GM12891 (cell line): Measurements from ENCODE around the gene ADM2.

Experiments
- PAX5 ChIP-seq: IDR thresholded peaks from 2 replicates; pipeline ENCODE4 v1.6.1; 2011; ENCODE audit warnings: low read length, moderate library complexity, mild to moderate bottlenecking; ENCODE audit not compliant: insufficient read depth, severe bottlenecking
- POLR2A ChIP-seq: IDR thresholded peaks from 2 replicates; pipeline ENCODE4 v1.6.1; 2011; ENCODE audit warnings: low read depth, low read length, control low read depth
- POLR2AphosphoS5 ChIP-seq: IDR thresholded peaks from 2 replicates; pipeline ENCODE4 v1.6.1; 2011; ENCODE audit warnings: low read depth, low read length, control low read depth
- POU2F2 ChIP-seq: IDR thresholded peaks from 2 replicates; pipeline ENCODE4 v1.6.1; 2011; ENCODE audit warnings: low read depth, mild to moderate bottlenecking, control low read depth, low read length, moderate library complexity
- SPI1 ChIP-seq: IDR thresholded peaks from 2 replicates; pipeline ENCODE4 v1.6.1; 2011; ENCODE audit warnings: low read depth, low read length, control low read depth
- TAF1 ChIP-seq: IDR thresholded peaks from 2 replicates; pipeline ENCODE4 v1.6.1; 2011; ENCODE audit warnings: low read depth, low read length, control low read depth

DNA sequence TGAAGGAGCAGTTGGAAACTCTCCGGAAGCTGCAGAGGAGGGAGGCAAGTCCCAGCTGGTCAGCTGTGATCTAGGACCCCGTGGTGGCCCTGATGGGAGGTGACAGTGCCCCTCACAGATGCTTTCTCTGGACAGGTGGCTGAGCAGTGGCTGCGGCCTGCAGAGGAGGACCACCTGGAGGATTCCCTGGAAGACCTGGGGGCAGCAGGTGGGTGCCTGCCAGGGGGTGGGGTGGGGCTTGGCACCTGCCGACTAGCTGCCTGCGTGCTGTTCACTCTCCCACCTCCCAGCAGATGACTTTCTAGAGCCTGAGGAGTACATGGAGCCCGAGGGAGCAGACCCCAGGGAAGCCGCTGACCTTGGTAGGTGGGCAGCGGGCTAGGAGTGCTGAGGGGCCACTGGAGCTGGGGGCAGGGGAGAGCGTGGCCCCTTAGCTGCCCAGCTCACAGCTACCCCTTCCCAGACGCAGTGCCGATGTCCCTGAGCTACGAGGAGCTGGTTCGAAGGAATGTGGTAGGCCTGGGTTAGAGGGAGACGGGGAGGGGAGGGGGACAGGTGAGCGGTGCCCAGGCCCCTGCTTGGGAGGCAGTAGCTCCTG, 41.0 kb downstream of the ADM2 start:
- TF ChIP-seq POLR2A (no peak), POLR2AphosphoS5 (no peak; the same call in 1 of the 2 replicates), TAF1 (no peak), SPI1 (no peak), PAX5 (no peak), POU2F2 (no peak)
